GM21367 (cell line): ENCODE data around the gene ULBP1.
A peak's percentile ranks its signal among the peaks of the same experiment; 100 is the strongest.
"Not testable (repeated sequence)": the region's sequence is repeated elsewhere in the genome, so short reads cannot be mapped to it uniquely, and the experiment has no call there.

Source experiments
- ATAC-seq: cut with Tn5 transposase; IDR thresholded peaks from one replicate; pipeline ENCODE4 v1.9.1; 2021; ENCODE audit not compliant: unreplicated experiment

The ULBP1 gene

DNA sequence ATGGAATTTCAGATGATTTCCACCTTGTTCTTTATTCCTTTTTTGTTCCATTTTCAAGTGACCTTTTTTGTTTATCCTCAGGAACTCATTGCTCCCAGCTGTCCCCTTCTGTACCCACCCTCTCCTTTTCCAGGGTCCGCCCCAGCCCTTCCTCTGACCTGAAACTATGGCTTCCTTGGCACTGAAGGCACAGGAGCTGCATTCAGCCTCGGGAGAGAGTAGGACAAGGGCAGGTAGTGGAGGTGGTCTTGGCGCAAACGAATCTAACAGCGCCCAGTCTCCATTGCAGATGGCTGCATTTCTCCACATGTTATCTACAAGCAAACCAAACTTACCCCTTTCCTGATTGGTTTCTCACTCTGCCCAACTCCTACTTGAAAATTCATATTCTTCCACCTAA, 30.7 kb upstream of the ULBP1 start:
- ATAC-seq, result no peak

DNA sequence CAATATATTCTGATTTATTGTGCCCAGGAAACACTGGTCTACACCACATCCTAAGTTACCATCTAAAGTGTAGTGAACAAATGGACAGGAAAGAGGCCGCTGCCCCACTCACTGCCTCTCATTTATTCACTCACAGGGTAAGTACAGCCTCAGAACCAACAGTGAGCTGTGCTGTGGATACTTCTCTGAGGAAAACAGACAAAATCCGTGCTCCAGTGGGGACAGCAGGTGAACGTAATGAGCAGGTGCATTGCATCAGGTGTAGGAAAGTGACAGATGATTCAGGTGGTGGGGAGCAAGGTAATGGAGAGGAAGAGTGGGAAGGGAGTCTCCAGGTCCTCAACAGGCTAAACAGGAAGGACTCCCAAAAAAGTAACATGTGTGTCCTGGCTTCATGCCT, 30.3 kb upstream of the ULBP1 start:
- ATAC-seq, result no peak

DNA sequence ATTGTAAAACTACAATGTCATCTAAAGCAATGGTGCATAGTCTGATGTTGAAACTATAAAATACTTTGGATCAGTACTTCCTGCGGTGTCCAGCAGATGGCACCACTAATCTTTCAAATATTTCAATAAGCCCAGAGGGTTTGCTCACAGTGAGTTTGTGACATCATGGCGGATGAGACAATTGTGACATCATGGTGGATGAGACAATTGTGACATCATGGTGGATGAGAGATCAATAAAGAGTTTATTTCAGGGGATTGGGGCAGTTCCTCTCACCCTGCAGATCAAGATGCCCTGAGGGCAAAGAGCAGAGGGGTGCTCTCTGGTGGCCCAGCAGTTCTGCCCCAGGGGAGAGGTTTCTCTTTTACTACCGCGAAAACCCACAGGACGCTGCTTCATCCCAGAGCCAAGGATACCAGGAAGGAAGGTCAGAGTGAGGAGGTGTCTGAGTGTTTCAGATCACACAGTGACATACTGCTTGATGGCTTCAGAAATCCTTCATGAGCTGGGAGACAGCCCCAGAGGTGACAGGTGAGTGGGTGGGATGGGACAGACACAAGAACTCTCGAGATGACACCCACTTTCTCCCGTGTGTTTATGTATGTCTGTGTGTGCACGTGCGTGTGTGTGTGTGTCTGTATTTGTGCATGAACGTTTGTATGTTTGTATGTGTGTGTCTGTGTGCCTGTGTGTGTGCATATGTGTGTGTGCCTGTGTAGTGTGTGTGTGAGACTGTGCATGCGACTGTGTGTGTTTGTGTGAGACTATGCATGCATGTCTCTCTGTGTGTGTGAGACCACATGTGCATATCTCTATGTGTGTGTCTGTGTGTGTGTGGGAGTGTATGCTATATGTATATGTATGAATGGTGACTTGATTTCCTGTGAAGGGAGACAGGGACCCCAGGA, 29.2 kb upstream of the ULBP1 start:
- no peak for ATAC-seq

DNA sequence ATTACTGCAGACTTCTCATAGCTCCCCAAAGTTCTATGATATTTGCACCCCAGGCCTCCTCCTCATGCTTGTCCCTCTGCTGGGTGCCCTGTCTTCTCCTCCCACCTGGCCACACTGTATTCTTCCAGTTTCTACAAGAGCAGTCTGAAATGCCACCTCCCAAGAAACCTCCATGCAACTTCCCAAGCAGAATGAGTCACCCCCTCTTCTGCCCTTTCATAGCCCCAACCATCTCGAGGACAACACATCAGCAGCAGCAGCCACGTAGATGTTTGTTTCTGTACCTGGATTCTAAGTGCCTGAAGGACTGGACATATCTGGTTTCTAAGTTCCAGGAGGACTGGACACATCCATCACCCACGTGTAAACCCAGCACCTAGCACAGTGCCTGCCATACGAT, 28.5 kb upstream of the ULBP1 start:
- no peak for ATAC-seq

DNA sequence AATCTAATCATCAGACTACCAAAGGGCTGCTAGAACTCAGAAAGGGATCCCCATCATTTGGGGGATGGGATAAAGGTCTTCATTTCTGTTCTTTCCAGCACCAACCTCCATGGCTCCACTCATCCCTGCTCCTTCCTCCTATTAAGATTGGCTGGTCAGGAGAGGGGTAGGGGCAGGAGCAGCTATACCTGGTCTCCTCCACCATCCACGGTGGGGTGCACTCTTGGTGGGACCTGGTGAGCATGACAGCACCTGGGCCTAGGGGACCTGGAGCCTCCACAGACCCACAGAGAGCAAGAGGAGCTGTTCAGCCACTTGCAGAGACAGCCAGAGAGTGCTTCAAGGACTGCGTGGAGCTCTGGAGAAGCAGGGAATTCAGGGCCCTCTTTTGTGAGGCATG, 28.1 kb upstream of the ULBP1 start:
- no peak for ATAC-seq

DNA sequence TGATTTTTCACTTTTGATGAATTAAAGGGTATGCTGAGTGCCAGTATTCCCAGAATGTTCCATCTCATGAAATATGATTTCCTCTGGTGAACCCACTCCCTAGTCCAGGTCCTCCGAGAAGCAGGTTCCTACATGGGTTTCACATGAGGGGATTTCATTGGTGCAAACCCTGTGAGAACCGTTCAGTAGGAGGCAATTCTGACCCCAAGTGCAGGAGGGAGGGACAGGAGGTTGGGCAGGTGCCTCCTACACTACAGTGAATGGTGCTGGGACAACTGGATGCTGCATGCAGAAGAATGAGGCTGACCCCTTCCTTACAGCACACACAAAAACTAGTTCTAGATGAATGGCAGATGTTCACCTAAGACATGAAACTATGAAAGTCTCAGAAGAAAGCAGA, 27.0 kb upstream of the ULBP1 start:
- no peak for ATAC-seq

DNA sequence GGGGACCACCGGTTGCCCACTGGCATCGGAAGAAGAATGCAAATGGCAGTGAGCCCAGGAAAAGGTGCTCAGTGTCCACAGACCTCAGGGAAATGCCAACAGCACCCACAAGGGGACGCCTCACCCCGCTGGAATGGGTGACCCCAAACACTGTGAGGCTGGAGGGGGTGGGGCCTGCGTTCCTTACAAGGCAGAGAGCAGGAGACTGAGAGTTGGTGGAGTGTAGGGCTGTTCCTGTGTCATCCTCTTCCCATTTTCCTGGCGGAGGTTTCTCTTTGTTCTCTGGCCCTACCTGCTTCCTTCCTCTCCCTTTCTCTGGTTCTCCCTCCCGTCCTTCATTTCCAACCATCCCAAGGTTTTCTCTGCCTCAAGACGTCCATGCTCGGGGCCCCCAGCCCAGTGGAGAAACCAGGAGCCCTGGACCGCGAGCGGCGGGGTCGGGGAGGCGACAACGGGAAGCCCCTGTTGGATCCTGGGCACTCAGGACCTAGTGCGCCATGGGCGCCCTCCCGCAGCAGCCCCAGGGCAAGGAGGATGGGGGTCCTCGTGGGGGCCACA, 25.7 kb upstream of the ULBP1 start:
- ATAC-seq, result not testable (repeated sequence)

DNA sequence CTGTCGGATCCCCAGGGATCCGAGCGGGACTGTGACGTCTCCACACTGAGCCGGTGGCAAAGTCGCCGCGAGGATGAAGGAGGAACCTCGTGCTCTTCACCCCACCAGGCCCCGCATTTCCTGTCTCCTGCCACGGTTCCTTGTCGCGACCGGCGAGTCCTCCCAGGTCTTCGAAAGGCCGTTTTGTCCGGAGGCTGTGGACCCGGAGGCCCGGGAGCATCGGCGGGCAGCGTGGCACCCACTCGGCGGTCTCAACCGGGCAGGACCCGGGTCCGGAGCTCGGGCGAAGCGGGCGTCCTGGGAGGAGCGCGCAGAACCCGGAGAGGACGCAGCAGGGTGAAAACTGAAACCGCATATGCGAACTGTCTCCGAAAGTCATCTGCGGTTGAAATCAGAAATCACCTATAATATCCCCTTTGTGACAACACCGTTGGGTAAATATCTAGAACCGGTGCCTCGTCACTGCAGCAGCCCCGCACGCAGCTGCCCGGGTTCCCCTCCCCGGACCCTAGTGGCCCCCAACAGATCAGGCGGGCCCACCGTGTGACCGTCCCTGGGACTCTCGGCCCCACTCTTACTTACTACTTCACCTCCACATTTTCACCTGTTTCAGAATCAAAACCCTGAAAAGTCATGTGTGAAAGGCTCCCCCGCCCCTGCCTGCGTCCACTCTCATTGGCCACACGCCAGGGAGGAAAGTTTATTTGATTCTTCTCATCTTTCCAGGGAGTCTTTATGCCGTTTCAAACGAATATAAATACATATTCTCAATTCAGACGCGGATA, 25.0 kb upstream of the ULBP1 start:
- ATAC-seq, result peak; percentile 70

DNA sequence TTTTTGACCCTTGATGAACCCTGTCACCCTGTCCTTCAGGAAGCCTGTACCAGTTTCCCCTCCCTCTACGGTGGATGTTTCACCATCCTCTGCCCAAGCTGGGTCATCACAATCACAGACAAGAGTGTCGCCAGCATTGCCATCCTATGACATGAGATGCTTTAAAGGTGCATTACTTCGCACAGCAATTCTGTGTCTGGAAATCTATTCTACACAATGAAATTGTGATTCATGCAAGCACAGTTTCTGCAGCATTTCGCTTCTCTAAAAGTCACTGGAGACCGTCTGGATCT, 24.4 kb upstream of the ULBP1 start:
- no peak for ATAC-seq

DNA sequence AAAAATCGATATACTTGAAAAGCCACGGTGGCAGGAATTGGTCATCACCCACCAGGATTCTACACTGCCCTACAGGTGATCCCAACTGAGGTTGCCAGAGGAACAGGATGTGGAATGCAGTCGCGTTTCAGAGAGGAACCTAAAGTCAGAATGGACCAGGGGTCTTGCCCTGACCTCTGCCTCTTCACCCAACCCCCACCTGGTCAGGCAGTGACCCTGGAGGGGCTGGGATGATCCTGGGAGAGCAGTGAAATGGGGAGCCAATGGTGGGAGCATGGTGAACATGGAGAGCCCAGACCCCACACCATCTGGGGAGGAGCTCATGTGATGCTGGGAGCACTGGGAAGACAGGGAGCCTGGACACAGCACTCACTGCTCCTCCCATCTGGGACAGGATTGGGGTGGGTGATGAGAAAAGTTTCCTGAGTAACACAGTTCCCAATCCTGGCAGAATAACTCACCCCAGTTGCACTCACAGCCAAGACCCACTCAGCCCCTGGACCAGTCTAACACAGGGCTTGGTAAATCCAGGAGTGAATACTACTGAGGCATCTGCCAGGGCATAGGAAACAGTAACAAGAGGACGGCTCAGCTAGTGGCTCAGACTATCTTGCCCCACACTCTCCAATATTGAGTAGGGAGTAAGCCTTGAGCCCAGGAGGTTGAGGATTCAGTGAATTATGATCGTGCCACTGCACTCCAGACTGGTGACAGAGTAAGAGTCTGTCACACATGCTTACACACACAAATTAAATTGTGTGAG, 23.7 kb upstream of the ULBP1 start:
- no peak for ATAC-seq

DNA sequence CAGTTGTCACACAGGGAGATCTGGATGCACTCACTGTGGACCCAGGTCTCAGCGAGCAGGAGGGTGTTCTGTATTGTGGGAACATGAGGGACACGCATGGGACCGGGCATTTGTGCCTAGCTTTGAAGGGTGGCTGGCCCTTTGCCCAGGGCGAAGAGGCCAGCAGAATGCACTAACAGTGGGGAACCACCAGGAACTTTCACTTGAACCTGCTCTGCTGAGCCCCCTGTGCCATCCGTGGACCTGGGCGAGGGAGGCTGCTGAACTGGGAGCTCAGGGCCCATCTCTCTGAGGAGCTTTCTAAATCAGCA, 23.1 kb upstream of the ULBP1 start:
- no peak for ATAC-seq

DNA sequence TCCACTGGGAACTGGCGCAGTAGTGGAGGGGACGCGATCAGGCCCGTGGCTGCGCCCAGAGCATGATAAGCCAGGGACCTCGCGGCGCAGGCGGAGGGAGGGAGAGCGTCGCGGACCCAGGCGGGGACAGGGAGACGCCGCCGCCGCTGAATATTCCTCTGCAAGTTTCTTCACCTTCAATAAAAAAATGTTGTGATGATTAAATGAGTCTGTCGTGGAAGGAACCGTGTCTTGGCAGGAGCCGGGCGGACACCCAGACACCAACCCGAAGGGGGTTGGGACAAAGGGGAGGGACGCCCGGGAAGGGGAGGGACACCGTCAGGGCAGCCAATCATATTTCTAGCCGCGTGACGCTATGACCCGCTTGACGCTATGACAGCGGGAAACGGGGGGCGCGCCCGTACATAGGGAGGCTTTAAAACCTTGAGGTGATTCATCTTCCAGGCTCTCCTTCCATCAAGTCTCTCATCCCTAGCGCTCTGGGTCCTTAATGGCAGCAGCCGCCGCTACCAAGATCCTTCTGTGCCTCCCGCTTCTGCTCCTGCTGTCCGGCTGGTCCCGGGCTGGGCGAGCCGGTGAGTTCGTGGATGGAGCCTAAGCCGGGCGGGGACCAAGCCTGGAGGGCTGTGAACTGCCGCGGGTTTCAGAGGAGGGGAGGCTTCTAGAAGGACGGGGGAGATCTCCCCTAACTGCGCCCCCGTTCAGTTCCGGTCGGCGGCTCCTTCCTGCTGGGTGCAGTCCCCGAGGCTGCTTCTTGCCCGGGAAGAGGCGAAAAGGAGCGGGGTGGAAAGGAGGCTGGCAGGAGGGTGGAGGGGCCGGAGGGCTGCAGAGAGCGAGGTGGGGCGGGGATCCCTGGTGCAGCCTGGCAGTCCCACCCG, 21.9 kb upstream of the ULBP1 start, which contains the start of gene ULBP2:
TSS of gene ULBP2 (plus strand) at position 432 of the 878 bp plus-strand sequence. CDS start at position 491, 59 bp downstream.
- ATAC-seq, result no peak

DNA sequence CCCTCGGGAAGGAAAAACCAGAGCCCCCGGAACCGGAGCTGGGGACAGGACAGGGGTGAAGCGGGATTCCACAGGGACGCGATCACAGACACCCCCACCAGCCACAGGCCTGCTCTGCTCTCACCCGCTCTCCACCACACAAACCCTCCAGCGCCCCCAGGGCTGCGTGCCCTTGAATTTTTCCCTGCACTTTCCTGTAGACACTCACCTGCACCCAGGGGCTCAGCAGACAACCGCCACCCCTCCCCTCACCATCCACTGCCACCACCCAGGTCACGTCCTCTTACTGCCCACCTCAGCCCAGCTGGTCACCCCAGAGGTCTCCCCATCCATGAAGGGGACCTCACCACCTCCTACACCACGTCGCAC, 21.3 kb upstream of the ULBP1 start:
- ATAC-seq, result no peak

DNA sequence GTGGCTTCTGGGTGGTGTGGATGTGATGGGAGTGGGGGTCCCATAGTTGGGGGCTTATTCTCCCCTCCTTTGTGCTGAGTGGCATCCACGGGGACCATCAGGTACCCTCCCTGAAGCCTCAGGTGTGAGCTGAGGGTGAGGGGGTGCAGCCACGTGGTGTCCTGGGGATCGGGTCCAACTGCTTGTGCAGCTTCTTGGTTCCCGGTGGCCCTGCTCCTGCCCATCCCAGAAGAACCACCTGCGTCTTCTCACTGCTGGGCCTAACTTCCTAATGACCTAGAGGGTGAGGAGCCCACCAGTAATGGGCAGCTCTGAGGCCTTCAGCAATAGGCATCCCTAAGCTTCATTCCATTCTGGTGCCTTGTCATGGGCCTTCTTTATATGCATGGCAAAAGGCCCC, 20.4 kb upstream of the ULBP1 start:
- not testable (repeated sequence) for ATAC-seq

DNA sequence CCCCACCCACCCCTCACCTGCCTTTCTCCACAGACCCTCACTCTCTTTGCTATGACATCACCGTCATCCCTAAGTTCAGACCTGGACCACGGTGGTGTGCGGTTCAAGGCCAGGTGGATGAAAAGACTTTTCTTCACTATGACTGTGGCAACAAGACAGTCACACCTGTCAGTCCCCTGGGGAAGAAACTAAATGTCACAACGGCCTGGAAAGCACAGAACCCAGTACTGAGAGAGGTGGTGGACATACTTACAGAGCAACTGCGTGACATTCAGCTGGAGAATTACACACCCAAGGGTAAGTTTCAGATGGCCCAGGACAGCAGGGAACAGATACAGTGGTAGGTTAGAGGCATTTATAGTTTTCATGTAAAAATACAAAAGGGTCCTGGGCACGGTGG, 18.5 kb upstream of the ULBP1 start:
- not testable (repeated sequence) for ATAC-seq

DNA sequence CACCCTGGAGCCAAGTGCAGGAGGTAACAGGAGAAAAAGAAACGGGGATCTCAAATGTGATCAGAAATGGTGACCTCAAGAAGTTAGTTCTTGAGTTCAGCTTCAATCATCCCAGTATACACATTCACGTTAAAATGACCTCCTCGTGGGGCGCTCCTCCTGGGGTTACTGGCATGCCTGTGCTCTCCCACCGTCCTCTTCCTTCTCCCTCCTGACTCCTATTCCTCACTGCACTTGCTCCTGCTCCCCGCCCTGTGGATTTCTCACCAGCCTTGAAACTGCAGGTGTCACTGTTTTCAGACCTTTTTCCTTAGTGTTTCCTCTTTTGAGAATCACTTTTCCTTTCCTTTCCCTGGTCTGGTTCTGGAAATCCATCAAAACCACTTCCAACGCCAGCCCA, 17.1 kb upstream of the ULBP1 start:
- ATAC-seq, result not testable (repeated sequence)

DNA sequence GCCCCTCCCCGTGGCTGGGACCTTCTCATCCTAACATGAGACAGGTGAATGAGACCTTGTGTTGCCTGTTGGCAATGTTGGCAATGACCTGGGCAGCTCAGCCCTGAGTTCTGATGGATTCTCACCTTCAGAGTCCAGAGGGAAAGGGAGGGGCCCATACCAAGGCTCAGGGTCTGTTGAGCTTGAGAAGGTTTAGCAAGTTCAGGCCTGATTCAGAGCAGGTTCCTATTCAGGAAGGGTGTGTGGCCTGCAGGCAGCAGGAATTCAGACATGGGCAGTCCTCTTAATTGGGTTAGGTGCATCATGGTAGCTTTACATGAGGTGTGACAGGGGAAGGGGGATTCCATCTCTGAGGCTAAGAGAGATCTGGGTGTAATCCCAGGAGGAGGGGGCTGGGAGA, 16.2 kb upstream of the ULBP1 start:
- ATAC-seq, result not testable (repeated sequence)

DNA sequence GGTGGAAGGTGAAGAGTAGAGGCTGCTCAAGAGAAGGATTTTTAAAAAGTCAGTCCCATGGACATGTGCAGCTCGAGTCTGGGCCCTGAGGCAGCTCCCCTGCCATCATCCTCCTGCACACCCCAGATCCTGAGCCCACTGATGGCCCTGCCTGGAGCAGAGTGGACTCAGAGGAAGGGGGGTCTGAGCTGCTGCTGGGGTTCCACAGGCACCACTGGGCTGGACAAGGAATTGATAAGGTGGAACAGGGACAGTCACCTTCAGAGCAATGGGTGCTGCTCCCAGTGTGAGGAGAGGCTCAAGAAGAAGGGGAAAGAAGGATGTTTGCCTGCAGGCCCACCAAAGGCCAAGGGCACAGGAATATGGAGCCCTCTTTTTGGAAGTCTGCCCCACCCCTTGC, 15.7 kb upstream of the ULBP1 start:
- ATAC-seq, result no peak

DNA sequence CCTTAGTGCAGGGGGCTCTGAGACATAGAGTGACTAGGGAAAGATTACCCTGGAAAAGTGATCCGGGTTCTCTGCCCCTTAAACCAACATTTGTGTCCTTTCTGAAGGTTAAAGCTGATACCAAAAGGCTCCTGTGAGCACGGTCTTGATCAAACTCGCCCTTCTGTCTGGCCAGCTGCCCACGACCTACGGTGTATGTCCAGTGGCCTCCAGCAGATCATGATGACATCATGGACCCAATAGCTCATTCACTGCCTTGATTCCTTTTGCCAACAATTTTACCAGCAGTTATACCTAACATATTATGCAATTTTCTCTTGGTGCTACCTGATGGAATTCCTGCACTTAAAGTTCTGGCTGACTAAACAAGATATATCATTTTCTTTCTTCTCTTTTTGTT, 15.1 kb upstream of the ULBP1 start:
- ATAC-seq, result no peak

DNA sequence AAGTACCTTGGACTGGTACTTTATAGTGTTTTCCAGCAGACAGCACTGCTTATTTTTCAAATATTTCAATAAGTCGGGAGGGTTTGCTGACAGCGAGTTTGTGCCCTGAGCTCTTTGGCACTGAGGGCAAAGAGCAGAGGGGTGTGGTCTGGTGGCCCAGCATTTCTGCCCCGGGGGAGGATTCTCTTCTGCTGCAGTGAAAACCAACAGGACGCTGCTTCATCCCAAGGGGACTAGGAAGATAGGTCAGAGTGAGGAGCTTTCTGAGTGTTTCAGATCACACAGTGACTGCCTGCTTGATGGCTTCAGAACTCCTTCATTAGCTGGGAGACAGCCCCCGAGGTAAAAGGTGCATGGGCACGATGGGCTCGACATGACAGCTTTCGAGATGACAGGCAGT, 13.3 kb upstream of the ULBP1 start:
- no peak for ATAC-seq

DNA sequence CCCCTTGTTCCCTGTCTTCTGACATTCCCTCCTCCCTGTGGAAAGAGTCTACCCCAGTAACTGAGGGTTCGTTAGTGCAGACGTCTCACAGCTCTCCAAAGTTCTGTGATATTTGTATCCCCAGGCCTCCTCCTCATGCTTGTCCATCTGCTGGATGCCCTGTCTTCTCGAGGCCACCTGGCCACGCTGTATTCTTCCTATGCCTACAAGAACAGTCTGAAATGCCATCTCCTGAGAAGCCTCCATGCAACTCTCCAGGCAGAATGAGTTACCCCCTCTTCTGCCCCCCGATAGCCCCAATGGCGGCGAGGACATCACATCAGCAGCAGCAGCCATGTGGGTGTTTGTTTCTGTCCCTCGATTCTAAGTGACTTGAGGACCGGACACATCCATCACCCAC, 12.6 kb upstream of the ULBP1 start:
- ATAC-seq, result no peak
